ENCODE results near the gene DIPK1C.

The DIPK1C gene

DNA sequence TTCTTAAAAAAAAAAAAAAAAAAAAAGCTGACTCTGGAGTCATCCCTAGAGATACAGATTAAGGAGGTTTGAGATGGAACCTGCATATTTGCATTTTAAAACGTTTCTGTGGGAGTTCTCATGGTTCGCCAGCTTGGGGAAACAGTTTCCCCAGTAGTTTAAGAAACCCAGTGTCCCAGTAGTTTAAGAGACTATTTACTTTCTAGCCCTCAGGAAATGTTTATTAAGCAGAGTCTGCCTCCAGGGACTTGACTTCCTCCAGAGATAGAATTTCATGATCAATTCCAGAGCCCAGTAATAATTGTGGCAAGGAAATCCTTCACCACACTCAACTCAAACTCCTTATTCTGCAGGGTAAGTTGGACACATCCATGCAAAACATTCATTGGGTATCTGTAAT is 39.1 kb downstream of the DIPK1C start:
- no peak for DNase-seq (ENCODE audit: low spot score)

DNA sequence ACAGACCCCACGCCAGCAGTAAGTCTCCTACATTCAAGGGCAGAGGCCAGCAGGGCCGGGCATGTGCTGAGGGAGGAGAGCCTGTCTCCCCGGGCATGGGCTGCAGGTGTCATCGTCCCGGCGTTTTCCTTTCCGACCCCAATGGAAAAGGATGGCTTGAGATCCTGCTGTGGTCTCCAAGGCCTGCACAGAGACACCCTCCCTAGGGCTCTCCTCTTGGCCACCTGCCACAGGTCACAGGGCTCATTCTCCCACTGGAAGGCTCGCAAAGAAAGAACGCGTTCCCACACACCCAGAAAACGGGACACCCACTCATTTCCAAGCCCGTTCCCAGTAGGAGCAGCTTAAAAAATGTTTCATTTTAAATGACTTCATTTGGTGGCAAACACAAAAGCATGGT is 41.0 kb downstream of the DIPK1C start:
- DNase-seq (ENCODE audit: low spot score), result no peak

DNA sequence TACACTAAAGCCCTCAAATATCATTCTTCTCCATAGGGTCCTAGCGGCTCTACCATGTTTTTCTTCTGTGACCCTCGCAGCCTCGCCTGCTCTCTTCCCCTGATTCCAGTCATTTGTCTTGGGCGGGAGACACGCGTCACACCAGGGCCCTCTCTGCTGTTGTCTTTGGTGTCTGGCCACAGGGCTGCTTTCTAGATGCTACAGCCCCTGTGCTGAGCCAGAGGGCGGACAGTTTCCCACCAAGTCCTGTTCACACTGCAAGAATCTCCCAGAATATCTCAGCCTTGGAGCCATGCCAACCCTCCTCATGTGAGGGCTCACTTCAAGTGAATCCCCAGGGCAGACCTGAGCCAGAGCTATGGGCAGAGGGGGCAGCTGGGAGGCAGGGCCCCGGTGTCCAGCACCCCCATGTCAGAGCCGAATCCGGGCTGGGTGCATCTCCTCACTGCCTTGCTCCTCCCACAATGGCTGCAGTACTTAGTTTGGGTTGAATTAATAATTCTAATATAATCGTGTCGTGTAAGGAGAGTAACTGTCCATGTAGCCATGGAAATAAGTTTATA is 42.1 kb downstream of the DIPK1C start:
- DNase-seq (ENCODE audit: low spot score), result no peak

- DNase-seq (ENCODE audit: low spot score), result no peak
Measured at GRCh38 chr18:74413836-74414235, 43.3 kb downstream of the DIPK1C start.

GRCh38 chr18:74412116-74412880 is 44.8 kb downstream of the DIPK1C start:
- peak; percentile 91 for DNase-seq (ENCODE audit: low spot score)

DNA sequence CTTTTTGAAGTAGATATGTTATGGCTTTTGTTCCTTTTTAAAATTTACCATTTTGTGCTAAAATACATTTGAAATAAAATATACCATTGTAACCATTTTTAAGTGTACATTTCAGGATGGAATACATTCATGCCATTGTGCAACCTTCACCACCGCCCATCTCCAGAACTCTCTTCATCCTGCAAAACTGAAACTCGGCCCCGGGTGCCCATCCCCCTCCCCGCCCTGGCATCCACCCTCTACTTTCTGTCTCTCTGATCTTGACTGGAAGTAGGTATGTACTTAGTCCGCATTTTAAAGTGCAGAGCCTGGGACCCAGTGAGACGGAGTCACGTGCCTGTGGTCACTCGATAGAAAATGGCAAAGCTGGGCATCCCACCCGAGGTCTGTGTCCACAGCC is 45.6 kb downstream of the DIPK1C start:
- DNase-seq (ENCODE audit: low spot score), result no peak

DNA sequence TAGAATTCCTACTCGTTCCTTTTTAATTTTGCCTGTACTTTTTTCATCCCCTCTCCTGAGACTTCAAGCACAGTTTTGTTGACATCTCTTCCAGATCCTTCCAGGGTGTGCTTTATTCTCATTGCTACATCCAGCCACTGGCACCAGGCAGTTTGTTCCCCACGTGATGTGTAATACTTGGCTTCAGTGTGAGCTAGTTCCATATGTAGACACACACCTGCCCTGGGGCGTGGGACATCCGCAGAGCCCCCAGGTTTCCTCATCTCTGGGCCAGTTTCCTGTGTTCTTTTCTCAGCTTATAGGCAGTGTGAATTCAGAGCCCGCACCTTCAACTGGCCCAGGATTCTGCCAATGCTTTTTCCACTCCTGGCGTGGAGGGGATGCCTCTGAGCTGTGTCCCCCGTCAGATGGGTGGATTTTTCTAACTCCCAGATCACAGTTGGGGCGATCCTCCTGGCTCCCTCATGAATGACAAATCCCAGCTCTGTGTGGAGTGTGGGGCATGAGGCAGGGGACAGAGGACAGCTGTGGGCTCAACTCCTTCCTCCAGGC is 46.6 kb downstream of the DIPK1C start:
- DNase-seq (ENCODE audit: low spot score), result no peak

GRCh38 chr18:74407888-74408287 is 49.2 kb downstream of the DIPK1C start:
- DNase-seq (ENCODE audit: low spot score), result no peak

DNA sequence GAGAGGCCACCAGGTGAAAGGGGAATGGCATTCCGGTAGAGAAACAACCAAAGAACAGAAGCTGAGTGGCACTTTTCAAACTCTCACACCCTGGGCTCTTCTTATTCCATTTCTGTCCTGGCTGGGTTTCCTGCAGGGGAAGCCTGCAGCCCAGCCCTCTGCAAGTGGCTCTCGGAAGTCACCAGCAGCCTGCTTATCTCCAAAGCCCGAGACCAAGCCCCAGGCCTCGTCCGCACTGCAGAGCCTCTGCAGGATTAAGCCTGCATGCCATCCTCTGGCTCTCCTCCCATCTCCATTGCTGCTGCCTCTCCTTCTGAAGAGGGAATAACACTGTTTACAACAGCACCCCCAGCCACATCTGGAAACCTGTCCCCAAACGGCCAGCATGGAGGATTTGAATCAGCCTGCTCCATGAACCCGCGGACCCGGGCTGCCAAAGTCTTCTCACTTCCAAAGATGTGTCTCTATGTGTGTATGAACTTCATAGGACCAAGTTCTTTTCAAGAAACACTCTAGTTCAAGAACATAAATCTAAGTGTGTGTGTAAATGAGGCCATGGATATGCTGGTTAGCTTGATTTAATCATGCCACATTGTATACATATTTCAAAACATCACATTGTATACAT is 54.2 kb downstream of the DIPK1C start:
- no peak for DNase-seq (ENCODE audit: low spot score)

GRCh38 chr18:74400813-74401212 is 56.3 kb downstream of the DIPK1C start:
- no peak for DNase-seq (ENCODE audit: low spot score)

DNA sequence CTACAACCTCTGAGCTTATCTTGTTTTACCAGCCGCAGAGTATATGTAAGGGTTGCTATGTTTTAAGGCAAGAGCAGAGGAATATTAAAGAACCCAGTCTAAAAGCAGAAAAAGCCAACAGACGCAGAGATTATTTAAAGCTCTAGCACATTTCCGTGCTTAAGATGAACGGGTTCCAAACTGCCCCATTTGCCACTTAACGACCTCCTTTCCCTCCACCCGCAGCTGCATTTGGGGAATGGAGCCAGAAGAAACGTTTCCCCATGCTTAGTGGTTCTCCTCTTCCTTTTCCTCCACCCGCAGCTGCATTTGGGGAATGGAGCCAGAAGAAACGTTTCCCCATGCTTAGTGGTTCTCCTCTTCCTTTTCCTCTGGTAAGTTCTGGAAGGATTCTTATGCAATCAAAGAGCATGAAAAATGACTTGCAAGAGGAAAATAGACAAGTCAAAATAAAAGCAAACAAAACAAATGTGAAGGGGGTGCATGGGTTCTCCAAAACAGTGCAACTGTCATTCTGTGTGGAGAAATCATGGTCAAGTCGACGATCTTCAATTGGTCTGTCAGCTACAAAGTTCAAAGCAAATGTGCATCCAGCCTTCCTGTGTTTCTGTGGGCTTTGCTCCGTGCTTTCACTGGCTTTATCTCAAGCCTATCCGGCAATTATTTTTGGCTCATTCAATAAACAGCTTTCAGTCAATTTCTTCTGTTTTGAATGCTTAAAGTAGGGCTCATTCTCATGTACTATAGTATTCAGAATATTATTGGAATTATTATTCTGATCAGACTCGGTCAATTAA is 57.8 kb downstream of the DIPK1C start:
- no peak for DNase-seq (ENCODE audit: low spot score)

- no peak for DNase-seq (ENCODE audit: low spot score)
Measured at GRCh38 chr18:74397572-74397971, 59.5 kb downstream of the DIPK1C start.

- no peak for DNase-seq (ENCODE audit: low spot score)
Measured at GRCh38 chr18:74396171-74397169, 60.6 kb downstream of the DIPK1C start.

- DNase-seq (ENCODE audit: low spot score), result no peak
Measured at GRCh38 chr18:74395648-74396154, 61.4 kb downstream of the DIPK1C start.

GRCh38 chr18:74395006-74395405 is 62.1 kb downstream of the DIPK1C start:
- DNase-seq (ENCODE audit: low spot score), result no peak

GRCh38 chr18:74392323-74392722 is 64.8 kb downstream of the DIPK1C start:
- DNase-seq (ENCODE audit: low spot score), result no peak

DNA sequence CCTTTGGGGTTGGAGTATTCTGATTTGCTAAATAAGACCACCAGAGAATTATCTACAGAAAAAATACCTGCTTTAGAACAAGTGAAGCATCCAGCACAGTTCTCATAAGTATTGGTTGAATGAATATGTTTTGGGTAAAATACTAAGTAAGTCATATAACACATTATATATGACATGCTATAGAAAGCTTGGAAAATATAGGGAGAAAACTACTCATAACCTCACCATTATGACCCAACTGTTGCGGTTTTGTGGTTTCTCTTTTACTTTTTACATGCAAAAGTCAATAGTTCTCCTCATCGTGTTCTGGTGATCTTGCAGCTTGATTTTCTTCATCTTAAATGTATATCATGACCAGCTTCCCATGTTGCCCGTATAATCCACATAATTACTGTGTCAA is 66.2 kb downstream of the DIPK1C start:
- DNase-seq (ENCODE audit: low spot score), result no peak

GRCh38 chr18:74389991-74390390 is 67.1 kb downstream of the DIPK1C start:
- no peak for DNase-seq (ENCODE audit: low spot score)

GRCh38 chr18:74389171-74389927 is 67.8 kb downstream of the DIPK1C start:
- no peak for DNase-seq (ENCODE audit: low spot score)

- no peak for DNase-seq (ENCODE audit: low spot score)
Measured at GRCh38 chr18:74388227-74388626, 68.9 kb downstream of the DIPK1C start.

Data from globus pallidus (tissue), 1 donor.